DMS53 treated with DMSO at 0.1 percent for 48 hours (cell line): Measurements from ENCODE around the gene GAREM2.

Experiments used
- DNase-seq: peaks from one replicate; lab custom pipeline; 2025; ENCODE audit not compliant: unreplicated experiment; lab: John Stamatoyannopoulos, UW

The GAREM2 gene

GRCh38 chr2:26169226-26169625, 3.7 kb upstream of the GAREM2 start:
- DNase-seq, result no peak

DNA sequence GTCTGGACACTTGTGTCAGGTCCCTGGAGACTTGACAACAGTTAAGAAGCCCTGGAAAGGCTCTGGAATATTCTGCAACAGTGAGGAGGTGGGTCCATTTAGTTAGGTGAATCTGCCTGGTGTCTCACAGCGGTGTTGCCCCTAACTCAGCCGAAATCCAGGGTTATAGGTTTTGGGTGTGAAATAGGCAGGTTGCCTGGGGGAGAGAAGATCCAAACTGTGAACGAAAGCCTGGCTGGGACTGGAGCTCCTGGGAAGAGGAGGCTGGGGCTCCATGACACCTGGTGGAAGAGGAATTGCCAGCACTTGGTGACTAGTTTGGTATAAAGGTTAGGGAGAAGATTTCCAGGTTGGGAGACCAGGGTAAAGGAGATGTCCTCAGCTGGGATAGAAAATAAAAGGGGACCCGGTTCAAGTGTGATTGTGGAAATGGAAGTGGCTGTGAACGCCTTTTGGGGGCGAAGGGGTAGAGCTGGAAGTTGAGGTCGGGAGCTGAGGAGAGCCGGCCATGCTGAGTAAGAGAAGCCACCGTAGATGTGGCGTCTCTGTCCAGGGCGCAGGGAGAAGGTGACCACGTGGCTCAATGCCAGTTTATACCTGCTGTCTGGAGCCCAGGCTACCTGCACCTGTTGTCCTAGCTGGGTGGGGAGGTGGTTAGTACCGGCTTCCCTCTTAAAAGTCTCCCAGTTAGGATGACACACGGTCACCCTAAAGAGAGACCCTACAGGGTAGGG, 3.0 kb upstream of the GAREM2 start:
- DNase-seq, result no peak

- DNase-seq, result no peak
These were observed 2.1 kb upstream of the GAREM2 start for GRCh38 chr2:26170795-26171194.

- DNase-seq, result no peak
These were observed 558 bp upstream of the GAREM2 start for GRCh38 chr2:26172189-26172870.

GRCh38 chr2:26173776-26174482, 1.0 kb downstream of the GAREM2 start:
- no peak for DNase-seq

GRCh38 chr2:26174691-26175465, 2.0 kb downstream of the GAREM2 start:
- DNase-seq, result no peak

DNA sequence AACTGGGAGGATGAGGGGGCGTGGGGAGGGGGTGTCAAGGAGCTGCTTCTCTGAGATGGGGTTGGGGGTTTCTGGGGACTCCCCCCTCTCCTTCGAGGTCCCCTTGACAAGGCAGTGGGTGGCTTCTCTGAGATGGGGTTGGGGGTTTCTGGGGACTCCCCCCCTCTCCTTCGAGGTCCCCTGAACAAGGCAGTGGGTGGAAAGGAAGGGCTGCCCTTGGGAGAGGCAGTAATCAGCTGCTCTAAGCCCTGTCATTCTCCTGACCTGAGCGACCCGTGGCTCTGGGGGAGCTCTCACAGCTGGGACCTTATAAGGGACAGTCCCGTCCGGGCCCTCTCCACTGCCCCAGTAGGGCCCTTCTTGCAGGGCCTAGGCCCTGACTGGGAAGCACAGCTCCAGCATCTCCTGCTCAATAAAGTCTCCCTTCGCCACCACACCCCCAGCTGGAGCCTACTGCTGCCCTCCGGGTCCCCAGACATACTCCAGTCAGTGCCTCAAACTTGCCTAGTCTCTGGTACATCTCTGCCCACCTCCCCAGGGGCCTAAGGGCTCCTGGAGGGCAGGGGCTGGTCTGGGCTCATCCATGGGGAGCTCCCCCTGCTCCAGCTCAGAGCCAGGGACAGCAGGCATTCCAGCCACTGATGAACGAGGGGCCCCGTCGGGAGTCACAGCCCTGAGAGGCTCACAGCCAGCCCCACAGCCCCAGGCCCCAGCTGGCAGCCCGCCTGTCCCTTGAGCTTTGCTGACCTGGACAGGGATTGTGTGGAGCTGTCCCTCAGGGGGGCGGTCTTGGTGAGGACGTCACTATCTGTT, 2.8 kb downstream of the GAREM2 start:
- DNase-seq, result no peak

DNA sequence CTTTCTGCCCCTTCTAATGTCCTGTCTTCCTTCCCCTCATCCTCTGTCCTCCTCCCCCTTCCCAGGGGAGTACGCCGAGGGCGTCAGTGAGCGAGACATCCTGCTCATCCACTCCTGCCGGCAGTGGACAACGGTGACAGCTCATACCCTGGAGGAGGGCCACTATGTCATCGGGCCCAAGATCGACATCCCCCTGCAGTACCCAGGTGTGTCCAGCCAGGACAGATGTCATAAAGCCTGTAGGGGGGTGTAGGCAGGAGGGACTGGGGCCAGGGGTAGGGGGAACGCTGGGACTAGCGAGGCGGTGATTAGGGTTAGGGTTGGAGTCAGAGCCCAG, 3.4 kb downstream of the GAREM2 start:
- DNase-seq, result no peak

DNA sequence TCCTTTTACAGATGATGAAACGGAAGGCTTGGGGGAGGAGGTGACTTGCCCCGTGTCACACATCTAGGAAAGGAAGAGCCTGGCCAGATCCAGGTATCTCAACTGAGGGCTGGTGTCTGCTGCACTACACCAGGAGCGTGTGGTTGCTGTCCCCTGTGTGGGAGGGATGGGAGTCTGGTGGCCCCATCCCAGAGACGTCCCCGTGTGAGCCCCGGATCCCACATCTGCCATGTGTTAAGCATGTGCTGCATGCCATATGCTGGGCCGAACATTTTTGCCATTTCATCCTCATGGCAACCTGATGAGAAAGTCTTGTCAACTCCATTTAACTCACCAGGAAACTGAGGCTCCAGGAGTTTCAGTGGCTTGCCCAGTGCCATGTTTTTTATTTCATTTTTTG, 4.2 kb downstream of the GAREM2 start:
- DNase-seq, result no peak

GRCh38 chr2:26178246-26178645, 5.4 kb downstream of the GAREM2 start:
- DNase-seq, result no peak

GRCh38 chr2:26178746-26179436, 6.0 kb downstream of the GAREM2 start:
- no peak for DNase-seq

GRCh38 chr2:26179446-26179913, 6.6 kb downstream of the GAREM2 start:
- DNase-seq, result no peak

GRCh38 chr2:26182441-26182840, 9.6 kb downstream of the GAREM2 start:
- DNase-seq, result no peak

GRCh38 chr2:26182887-26183630, 10.2 kb downstream of the GAREM2 start:
- no peak for DNase-seq

GRCh38 chr2:26184121-26184520, 11.2 kb downstream of the GAREM2 start:
- no peak for DNase-seq

DNA sequence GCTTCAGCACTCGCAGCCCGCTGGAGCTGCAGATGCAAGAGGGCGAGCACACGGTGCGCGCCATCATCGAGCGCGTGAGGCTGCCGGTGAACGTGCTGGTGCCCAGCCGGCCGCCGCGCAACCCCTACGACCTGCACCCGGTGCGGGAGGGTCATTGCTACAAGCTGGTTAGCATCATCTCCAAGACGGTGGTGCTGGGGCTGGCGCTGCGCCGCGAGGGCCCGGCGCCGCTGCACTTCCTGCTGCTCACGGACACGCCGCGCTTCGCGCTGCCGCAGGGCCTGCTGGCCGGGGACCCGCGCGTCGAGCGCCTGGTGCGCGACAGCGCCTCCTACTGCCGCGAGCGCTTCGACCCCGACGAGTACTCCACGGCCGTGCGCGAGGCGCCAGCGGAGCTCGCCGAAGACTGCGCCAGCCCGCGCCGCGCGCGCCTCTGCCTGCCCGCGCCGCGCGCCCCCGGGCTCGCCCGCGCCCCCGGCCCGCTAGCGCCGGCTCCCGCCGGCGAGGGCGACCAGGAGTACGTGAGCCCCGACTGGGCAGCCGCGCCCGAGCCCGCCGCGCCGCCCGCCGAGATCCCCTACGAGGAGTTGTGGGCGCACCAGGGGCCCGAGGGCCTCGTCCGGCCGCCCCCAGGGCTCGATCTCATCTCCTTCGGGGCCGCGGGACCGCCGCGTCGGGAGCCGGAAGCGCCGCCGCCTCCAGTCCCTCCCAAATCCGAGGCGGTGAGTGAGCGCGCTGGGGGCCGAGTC, 11.8 kb downstream of the GAREM2 start:
- DNase-seq, result peak; percentile 61

GRCh38 chr2:26185304-26185928, 12.5 kb downstream of the GAREM2 start:
- no peak for DNase-seq
